GM12872 (cell line): ENCODE measurements around the gene BRSK2.

ENCODE experiments used
- CTCF ChIP-seq: IDR thresholded peaks from 3 replicates; pipeline ENCODE4 v1.5.1; 2011; ENCODE audit warnings: low read depth, mild to moderate bottlenecking, low read length, moderate library complexity; ENCODE audit not compliant: insufficient read depth

BRSK2 gene

GRCh38 chr11:1410366-1411291, 20.9 kb downstream of the BRSK2 start:
- no peak for TF ChIP-seq CTCF

GRCh38 chr11:1411301-1411700, 21.6 kb downstream of the BRSK2 start:
- no peak for TF ChIP-seq CTCF

GRCh38 chr11:1412377-1413095, 22.8 kb downstream of the BRSK2 start:
- no peak for TF ChIP-seq CTCF

- TF ChIP-seq CTCF: no peak
Observed at GRCh38 chr11:1414650-1415049, 24.9 kb downstream of the BRSK2 start.

- no peak for TF ChIP-seq CTCF
Observed at GRCh38 chr11:1415631-1416030, 25.9 kb downstream of the BRSK2 start.

DNA sequence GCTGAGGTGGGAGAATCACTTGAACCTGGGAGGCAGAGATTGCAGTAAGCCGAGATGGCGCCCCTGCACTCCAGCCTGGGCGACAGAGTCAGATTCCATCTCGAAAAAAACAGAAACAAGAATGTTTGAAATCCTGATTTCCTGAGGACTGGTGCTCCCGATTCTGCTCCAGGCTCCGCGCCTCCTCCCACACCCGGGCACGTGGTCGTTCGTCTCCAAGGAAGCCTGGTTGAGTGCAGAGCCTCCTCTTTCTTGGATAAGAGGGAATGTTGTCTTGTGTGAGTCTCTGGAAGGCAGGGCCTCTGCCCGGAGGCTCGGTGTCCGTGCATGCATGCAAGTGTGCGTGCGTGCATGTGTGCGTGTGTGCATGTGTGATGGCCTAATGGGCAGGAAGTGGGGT, 30.1 kb downstream of the BRSK2 start:
- TF ChIP-seq CTCF: no peak

DNA sequence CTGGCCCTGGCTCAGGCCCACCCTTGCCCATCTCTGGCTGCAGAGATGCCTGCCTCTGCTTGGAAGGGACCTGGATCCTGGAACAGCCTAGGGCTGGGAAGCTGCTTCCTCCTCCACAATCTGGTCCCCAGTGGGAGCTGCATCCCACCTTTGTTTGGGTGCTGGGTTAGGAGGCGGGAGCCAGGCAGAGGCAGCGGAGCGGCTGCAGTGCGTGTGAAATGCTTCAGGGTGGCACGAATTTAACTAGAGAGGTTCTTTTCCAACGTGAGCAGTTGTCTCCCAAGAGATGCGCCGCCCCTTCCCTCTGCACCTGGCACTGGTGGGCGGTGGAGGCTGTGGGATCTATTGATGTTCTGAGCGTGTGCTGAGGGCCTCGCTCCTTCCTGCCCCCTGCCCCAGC, 31.6 kb downstream of the BRSK2 start:
- TF ChIP-seq CTCF: no peak
